T47D (cell line): ENCODE results near the gene CNGB1.
"Not testable (repeated sequence)": the region's sequence is repeated elsewhere in the genome, so short reads cannot be mapped to it uniquely, and the experiment has no call there.

Experiments
- DNase-seq, 2 experiments: peaks; one replicate each; pipeline versions ENCODE4 v3.0.0 to v3.0.0-alpha.2; 2011 to 2012; ENCODE audit warnings: low read depth in 1 of 2, low spot score in 1 of 2
- JUND ChIP-seq: IDR thresholded peaks from 2 replicates; pipeline ENCODE4 v1.6.1; 2012; ENCODE audit warnings: low read depth
- in situ Hi-C: cut with HindIII; loops from 2 replicates; pipeline ENCODE4 v1.10.0; 2016; ENCODE audit warnings: low sequenced_read_pairs, low pct_unique_long_range_greater_than_20kb

CNGB1 gene

DNA sequence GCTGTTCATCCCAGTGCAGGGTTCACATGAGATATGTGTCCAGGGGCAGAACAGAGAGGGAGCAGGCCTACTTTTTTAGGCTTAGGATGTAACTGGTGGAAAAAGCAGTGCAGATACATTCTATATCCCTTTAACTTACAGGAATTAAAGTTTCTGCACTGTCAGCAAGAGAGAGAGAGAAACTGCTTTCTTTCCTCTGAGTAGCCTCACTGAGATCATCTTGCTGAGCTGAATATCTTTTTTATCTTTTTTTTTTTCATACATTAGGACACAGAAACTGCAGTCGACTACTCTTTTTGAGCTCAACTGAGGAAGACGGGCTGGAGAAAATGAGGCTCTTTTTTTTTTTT is 50.1 kb downstream of the CNGB1 start:
- TF ChIP-seq JUND = no peak
- in situ Hi-C loops = no loop called here
- no peak for DNase-seq

DNA sequence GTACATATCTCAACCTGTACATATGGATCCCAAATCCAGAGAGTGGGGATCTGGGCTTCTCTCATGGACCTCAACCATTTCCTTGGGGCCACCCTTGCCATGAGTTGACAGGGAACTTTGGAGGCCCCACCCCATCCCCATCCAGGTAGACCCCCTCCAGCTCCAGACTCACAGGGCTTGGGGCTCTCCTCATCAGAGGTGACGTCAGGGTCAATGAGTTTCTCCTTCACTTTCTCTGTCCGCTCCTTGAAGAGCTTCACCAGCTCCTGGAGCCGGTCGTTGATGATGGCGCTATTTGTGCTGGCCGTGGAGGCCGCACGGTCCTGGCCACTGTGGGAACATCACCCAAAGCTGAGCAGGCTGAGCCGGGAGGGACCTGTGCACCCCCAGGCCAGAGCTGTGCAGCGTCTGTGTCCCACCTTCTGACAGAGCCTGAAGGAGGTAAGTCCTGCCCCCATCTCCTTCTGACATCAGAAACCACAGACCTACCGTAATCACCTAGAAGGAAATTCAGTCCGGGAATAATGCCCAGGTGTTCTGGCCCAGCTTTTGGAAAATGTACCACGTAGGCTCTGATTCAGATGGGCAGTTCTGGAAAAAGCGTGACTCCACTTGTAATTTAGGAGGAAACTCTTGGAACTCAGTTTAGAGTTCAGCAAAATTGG is 50.6 kb downstream of the CNGB1 start:
- TF ChIP-seq JUND = no peak
- DNase-seq = no peak
- in situ Hi-C loops = no loop called here

DNA sequence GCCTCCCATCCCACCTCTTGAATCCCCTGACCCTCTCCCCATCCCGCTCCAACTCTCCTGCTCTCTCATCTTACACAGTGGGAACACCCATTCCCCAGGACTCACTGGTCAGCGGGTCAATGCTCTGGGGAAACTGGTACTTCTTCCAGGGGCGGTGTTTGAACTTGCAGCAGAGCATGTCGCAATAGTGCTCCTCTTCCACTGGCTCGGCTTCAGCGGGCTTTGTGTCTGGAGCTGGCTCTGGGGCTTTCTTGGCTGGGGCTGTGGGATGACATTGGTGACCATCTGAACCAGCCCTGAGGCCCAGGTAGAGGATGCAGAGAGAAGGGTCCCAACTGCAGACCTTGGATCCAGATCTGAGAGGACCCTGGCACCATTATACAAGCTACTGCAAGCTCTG is 51.9 kb downstream of the CNGB1 start:
- in situ Hi-C loops = no loop called here

DNA sequence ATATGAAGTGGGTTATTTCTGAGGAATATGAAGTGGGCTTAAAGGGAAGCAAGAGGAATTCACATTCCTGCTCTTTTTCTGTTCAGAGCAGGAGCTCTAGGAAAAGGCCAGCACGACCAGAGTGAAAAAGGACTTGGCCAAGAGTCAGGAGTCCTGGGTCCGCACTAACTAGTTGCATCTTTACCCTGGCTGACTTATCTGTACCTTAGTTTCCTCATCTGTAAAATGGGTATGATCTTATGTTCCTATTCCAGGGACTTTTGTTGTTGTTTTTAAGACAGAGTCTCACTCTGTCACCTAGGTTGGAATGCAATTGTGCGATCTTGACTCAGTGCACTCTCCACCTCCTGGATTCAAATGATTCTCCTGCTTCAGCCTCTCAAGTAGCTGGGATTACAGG is 52.5 kb downstream of the CNGB1 start:
- TF ChIP-seq JUND = no peak
- in situ Hi-C loops = no loop called here
- DNase-seq = no peak

More for the DNA sequence above, 51.9 kb downstream of the CNGB1 start:
- no peak for TF ChIP-seq JUND
- no peak for DNase-seq

GRCh38 chr16:57917929-57918328 is 53.0 kb downstream of the CNGB1 start:
- DNase-seq, in situ Hi-C loops: not testable (repeated sequence)

DNA sequence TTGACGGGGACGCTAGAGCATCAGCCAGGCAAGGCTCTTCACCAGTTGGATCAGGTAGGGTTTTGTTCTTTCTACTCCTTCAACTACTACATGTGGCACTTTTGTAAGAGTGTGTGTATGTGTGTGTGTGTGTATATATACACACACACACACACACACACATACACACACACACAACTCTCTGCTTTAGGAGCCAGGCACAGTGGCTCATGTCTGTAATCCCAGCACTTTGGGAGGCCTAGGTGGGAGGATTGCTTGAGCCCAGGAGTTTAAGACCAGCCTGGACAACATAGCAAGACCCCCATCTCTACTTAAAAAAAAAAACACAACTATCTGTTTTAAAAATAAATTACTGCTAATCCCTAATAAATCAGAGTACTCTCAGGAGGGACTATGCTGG is 53.4 kb downstream of the CNGB1 start:
- DNase-seq, in situ Hi-C loops: not testable (repeated sequence)

DNA sequence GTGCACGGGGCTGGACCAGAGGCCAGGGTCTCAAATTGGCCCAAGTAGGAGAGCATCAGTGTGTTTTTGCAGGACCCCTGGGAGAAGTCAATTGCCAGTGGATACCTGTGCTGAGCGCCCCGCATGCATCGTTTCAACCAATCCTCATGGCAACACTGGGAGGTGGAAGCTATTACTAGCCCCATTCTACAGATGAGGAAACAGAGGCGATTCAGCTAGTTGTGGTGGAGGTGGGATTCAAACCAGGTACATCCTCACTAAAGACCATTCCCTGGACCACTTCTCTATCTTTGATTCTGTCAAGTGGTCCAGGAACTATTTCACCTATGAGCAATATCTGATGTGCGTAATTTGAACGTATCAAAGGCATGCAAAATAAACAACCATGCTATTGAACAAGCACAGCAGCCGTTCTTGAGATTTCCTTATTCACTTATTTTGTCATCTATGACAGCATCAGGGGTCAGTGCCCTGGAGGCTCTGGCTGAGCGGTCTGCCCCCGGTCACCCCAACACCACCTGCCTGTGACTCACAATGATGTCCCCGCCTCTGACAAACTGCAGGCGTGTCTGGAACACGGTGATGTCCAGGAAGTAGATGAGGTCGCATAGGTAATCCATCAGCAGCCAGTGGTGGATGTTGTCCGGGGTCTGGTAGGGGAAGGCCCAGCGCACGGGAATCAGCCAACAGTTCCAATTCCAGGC is 54.0 kb downstream of the CNGB1 start:
- no peak for TF ChIP-seq JUND
- in situ Hi-C loops = no loop called here
- no peak for DNase-seq

GRCh38 chr16:57915811-57916488 is 55.0 kb downstream of the CNGB1 start:
- no peak for TF ChIP-seq JUND
- DNase-seq = no peak
- in situ Hi-C loops = no loop called here

- no peak for DNase-seq
- TF ChIP-seq JUND = no peak
- in situ Hi-C loops = no loop called here
Measured at GRCh38 chr16:57915267-57915666, 55.7 kb downstream of the CNGB1 start.

- no peak for DNase-seq
- no peak for TF ChIP-seq JUND
- in situ Hi-C loops = no loop called here
Measured at GRCh38 chr16:57914244-57915173, 56.4 kb downstream of the CNGB1 start.

DNA sequence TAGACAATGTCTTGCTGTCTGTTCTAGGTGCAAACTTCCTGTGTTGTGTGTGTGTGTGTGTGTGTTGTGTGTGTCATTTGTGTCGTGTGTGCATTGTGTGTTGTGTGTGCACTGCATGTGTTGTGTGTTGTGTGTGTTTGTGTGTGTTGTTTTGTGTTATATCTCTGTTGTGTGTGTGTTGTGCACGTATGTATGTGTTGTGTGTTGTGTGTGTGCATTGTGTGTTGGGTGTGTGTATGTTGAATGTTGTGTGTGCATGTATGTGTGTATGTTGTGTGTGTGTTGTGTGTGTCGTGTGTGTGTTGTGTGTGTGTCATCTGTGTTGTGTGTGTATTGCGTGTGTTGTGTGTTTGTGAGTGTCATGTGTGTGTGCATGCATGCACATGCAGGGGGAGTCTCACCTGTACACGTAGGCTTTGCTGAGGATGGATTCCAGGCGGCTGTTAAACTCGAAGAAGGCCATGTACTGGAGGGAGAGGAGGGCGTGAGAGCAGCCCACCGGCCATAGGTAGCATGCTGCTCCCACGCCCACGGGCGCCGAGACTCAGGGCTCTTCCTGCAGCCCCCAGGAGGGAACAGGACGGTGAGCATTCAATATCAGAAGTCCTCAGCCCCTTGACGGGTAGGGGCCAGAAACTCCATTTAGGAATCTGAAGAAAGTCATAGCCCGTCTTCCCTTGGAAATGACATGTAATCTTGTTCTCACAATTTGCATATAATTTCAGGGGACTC is 58.2 kb downstream of the CNGB1 start:
- DNase-seq = no peak
- TF ChIP-seq JUND = no peak
- in situ Hi-C loops = no loop called here

DNA sequence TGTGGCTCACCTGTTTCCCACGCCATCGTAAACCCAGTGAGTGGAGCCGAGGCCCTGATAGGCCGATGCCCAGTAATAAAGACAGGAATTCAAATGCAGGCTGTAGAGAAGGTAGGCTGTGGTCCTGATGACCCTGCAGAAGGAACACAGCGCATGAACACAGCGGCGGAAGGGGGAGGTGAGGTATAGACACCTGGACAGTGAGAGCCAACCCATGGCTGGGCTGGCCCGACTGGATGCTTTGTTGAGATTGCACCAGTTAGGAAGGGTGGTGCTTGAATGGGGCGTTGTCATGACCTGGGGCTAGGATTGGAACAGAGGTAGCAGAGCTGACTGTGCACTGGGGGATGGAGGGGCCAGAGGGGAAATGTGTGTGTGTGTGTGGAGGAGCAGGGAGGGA is 59.2 kb downstream of the CNGB1 start:
- TF ChIP-seq JUND = no peak
- in situ Hi-C loops = no loop called here
- peak in 1 of 2 experiments; percentile 16 for DNase-seq
